H9 (cell line): Measurements from ENCODE around the gene IPO13. TPM values are rescaled to one million over a fixed set of nuclear protein-coding genes. Genes with fewer than 3 reads are reported as not detected.
A peak's percentile ranks its signal among the peaks of the same experiment; 100 is the strongest.

Experiments
- DNase-seq: peaks from one replicate; pipeline ENCODE4 v3.0.0-alpha.2; 2017
- H2AFZ ChIP-seq: one replicate; pipeline ENCODE4 v1.6.1; 2013; ENCODE audit warnings: mild to moderate bottlenecking, low read length, control low read depth, moderate library complexity
- H2AK5ac ChIP-seq: 2 replicates; pipeline ENCODE4 v1.6.1; 2013; ENCODE audit warnings: low read length, control low read depth, mixed read lengths; ENCODE audit not compliant: insufficient read length
- H2BK120ac ChIP-seq: one replicate; pipeline ENCODE4 v1.6.1; 2013; ENCODE audit warnings: low read depth, mild to moderate bottlenecking, low read length, control low read depth, inconsistent platforms; ENCODE audit not compliant: poor library complexity, severe bottlenecking
- H2BK12ac ChIP-seq: 2 replicates; pipeline ENCODE4 v1.6.1; 2013; ENCODE audit warnings: low read length, control low read depth, mixed read lengths, low read depth; ENCODE audit not compliant: insufficient read length
- H2BK15ac ChIP-seq: 2 replicates; pipeline ENCODE4 v1.6.1; 2013; ENCODE audit warnings: low read depth, low read length, control low read depth
- H2BK20ac ChIP-seq: one replicate; pipeline ENCODE4 v1.6.1; 2013; ENCODE audit warnings: low read depth, mild to moderate bottlenecking, low read length, control low read depth, inconsistent platforms; ENCODE audit not compliant: poor library complexity, severe bottlenecking
- H2BK5ac ChIP-seq: 2 replicates; pipeline ENCODE4 v1.6.1; 2013; ENCODE audit warnings: low read length, control low read depth, mixed read lengths; ENCODE audit not compliant: insufficient read length
- H3K14ac ChIP-seq: 2 replicates; pipeline ENCODE4 v1.6.1; 2013; ENCODE audit warnings: low read length, control low read depth; ENCODE audit not compliant: insufficient read depth
- H3K18ac ChIP-seq: 2 replicates; pipeline ENCODE4 v1.6.1; 2013; ENCODE audit warnings: low read depth, mild to moderate bottlenecking, mixed read lengths, low read length, control low read depth; ENCODE audit not compliant: insufficient read length
- H3K23ac ChIP-seq: 2 replicates; pipeline ENCODE4 v1.6.1; 2013; ENCODE audit warnings: low read length, control low read depth, mixed read lengths, low read depth; ENCODE audit not compliant: insufficient read length
- H3K23me2 ChIP-seq: 2 replicates; pipeline ENCODE4 v1.6.1; 2013; ENCODE audit warnings: low read depth, mild to moderate bottlenecking, mixed read lengths, low read length, control low read depth; ENCODE audit not compliant: insufficient read length, poor library complexity, severe bottlenecking
- H3K27ac ChIP-seq: 2 replicates; pipeline ENCODE4 v1.5.1; 2013; ENCODE audit warnings: low read length, control low read depth, mixed read lengths, low read depth; ENCODE audit not compliant: insufficient read length
- H3K27me3 ChIP-seq: 2 replicates; pipeline ENCODE4 v1.6.1; 2013; ENCODE audit warnings: low read length, control low read depth, inconsistent platforms; ENCODE audit not compliant: insufficient read depth
- H3K4ac ChIP-seq: 2 replicates; pipeline ENCODE4 v1.6.1; 2013; ENCODE audit warnings: low read depth, mild to moderate bottlenecking, control low read depth, inconsistent platforms, low read length, moderate library complexity
- H3K4me1 ChIP-seq: 2 replicates; pipeline ENCODE4 v1.6.1; 2013; ENCODE audit warnings: low read length, control low read depth, inconsistent platforms; ENCODE audit not compliant: insufficient read depth
- H3K4me2 ChIP-seq: 2 replicates; pipeline ENCODE4 v1.6.1; 2013; ENCODE audit warnings: low read length, control low read depth, mixed read lengths; ENCODE audit not compliant: insufficient read length, insufficient read depth
- H3K56ac ChIP-seq: 2 replicates; pipeline ENCODE4 v1.6.1; 2013; ENCODE audit warnings: low read depth, mild to moderate bottlenecking, mixed read lengths, low read length, control low read depth; ENCODE audit not compliant: insufficient read length
- H3K79me1 ChIP-seq: 2 replicates; pipeline ENCODE4 v1.6.1; 2013; ENCODE audit warnings: low read depth, mild to moderate bottlenecking, moderate library complexity, low read length, control low read depth, inconsistent platforms; ENCODE audit not compliant: insufficient read depth, poor library complexity, severe bottlenecking
- H3K79me2 ChIP-seq: 2 replicates; pipeline ENCODE4 v1.6.1; 2013; ENCODE audit warnings: low read length, control low read depth, inconsistent platforms; ENCODE audit not compliant: insufficient read depth
- H3K9ac ChIP-seq: 2 replicates; pipeline ENCODE4 v1.6.1; 2013; ENCODE audit warnings: low read length, control low read depth, mixed read lengths; ENCODE audit not compliant: insufficient read length; ENCODE audit errors: extremely low read depth
- H3K9me3 ChIP-seq: one replicate; pipeline ENCODE4 v1.6.1; 2013; ENCODE audit warnings: low read depth, low read length, inconsistent platforms; ENCODE audit not compliant: control insufficient read depth
- H3T11ph ChIP-seq: one replicate; pipeline ENCODE4 v1.6.1; 2013; ENCODE audit warnings: mild to moderate bottlenecking, low read length, control low read depth, inconsistent platforms
- H4K20me1 ChIP-seq: one replicate; pipeline ENCODE4 v1.6.1; 2013; ENCODE audit not compliant: control insufficient read depth, insufficient read length, insufficient read depth
- H4K5ac ChIP-seq: 2 replicates; pipeline ENCODE4 v1.6.1; 2013; ENCODE audit warnings: low read depth, mild to moderate bottlenecking, mixed read lengths, low read length, control low read depth; ENCODE audit not compliant: insufficient read length
- H4K8ac ChIP-seq: replicated peaks from 2 replicates; pipeline ENCODE4 v1.6.1; 2013; ENCODE audit warnings: low read length, control low read depth, mixed read lengths, low read depth; ENCODE audit not compliant: insufficient read length
- H4K91ac ChIP-seq: 2 replicates; pipeline ENCODE4 v1.6.1; 2013; ENCODE audit warnings: low read depth, mild to moderate bottlenecking, moderate library complexity, mixed read lengths, low read length, control low read depth; ENCODE audit not compliant: insufficient read length
- H3K27ac Mint-ChIP-seq, 3 experiments: 2 replicates in 2 of 3; 3 replicates in 1 of 3; pipeline ENCODE4 v1.8.0; 2020 to 2021; ENCODE audit warnings: mixed read lengths in 3 of 3, mild to moderate bottlenecking in 1 of 3, moderate library complexity in 1 of 3
- H3K27me3 Mint-ChIP-seq: 2 replicates; pipeline ENCODE4 v1.8.0; 2021; ENCODE audit warnings: low read depth, mild to moderate bottlenecking, moderate library complexity, mixed read lengths
- H3K36me3 Mint-ChIP-seq, 3 experiments: 2 replicates in 2 of 3; 3 replicates in 1 of 3; pipeline ENCODE4 v1.8.0; 2020 to 2021; ENCODE audit warnings: low read depth in 3 of 3, mixed read lengths in 3 of 3; ENCODE audit not compliant: insufficient read depth in 1 of 3
- H3K4me1 Mint-ChIP-seq, 2 experiments: 2 replicates each; pipeline ENCODE4 v1.8.0; 2020; ENCODE audit warnings: mixed read lengths in 2 of 2
- H3K4me3 Mint-ChIP-seq, 2 experiments: 2 replicates in 1 of 2; 3 replicates in 1 of 2; pipeline ENCODE4 v1.8.0; 2020 to 2021; ENCODE audit warnings: mild to moderate bottlenecking in 2 of 2, mixed read lengths in 2 of 2, moderate library complexity in 1 of 2
- H3K9me3 Mint-ChIP-seq, 2 experiments: 2 replicates in 1 of 2; 3 replicates in 1 of 2; pipeline ENCODE4 v1.8.0; 2020; ENCODE audit warnings: mild to moderate bottlenecking in 2 of 2, mixed read lengths in 2 of 2, moderate library complexity in 1 of 2
- WGBS: extraction: QIAGEN DNeasy Blood & Tissue Kit; methylation state at CpG from one replicate; pipeline ENCODE4 v1.1.7; 2013; ENCODE audit warnings: missing lambda C conversion rate, low lambda C conversion rate, mixed read lengths; ENCODE audit not compliant: insufficient read length; ENCODE audit errors: extremely low coverage; 5-methylcytosine and 5-hydroxymethylcytosine counted together
- total RNA-seq: library from RNA; stranded (reverse); gene quantifications from 2 replicates; pipeline ENCODE4 v1.2.1, GENCODE V29; 2021
- TF ChIP-seq, protein P1 (sequence below): fragments of 200-600 bp; sonication (generic); conservative IDR thresholded peaks from 3 replicates; pipeline ENCODE4 v1.8.0; 2021; ENCODE audit warnings: antibody characterized with exemption, mild to moderate bottlenecking

Gene IPO13
- total RNA-seq, 1 experiment from 2014 or later, result 24.5 TPM

GRCh38 chr1:44014365-44015104 is 67.8 kb downstream of the IPO13 start:
- H2BK120ac ChIP-seq, result no peak overlapping the region
- DNase-seq, result no peak
- H3K27ac ChIP-seq, result no peak overlapping the region
- TF ChIP-seq, protein P1, sequence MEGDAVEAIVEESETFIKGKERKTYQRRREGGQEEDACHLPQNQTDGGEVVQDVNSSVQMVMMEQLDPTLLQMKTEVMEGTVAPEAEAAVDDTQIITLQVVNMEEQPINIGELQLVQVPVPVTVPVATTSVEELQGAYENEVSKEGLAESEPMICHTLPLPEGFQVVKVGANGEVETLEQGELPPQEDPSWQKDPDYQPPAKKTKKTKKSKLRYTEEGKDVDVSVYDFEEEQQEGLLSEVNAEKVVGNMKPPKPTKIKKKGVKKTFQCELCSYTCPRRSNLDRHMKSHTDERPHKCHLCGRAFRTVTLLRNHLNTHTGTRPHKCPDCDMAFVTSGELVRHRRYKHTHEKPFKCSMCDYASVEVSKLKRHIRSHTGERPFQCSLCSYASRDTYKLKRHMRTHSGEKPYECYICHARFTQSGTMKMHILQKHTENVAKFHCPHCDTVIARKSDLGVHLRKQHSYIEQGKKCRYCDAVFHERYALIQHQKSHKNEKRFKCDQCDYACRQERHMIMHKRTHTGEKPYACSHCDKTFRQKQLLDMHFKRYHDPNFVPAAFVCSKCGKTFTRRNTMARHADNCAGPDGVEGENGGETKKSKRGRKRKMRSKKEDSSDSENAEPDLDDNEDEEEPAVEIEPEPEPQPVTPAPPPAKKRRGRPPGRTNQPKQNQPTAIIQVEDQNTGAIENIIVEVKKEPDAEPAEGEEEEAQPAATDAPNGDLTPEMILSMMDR, result no peak
- no peak overlapping the region for H2BK12ac ChIP-seq
- no peak overlapping the region for H4K5ac ChIP-seq
- no peak overlapping the region for H3K4ac ChIP-seq
- no peak overlapping the region for H3K4me2 ChIP-seq
- H3K18ac ChIP-seq, result no peak overlapping the region
- H2BK20ac ChIP-seq, result no peak overlapping the region
- no CpG with 5 or more reads among the region's 8 CpGs for WGBS
- Mint-ChIP-seq H3K9me3 (no peaks in the 10 kb centered on the region), H3K4me3 (no peak overlapping the region), H3K4me1 (peaks cover 15 to 31% of the 10 kb centered on the region in 2 experiments), H3K36me3 (peaks cover 3 to 8% (median 4%) of the 10 kb centered on the region in 3 experiments; a peak in 6 of 7 replicates), H3K27me3 (no peaks in the 10 kb centered on the region), H3K27ac (peak overlapping the region in 1 of 3 experiments; percentile 12; a peak in 2 of 7 replicates)
- peaks cover 3% of the 10 kb centered on the region; the same call in 1 of the 2 replicates for H3K4me1 ChIP-seq
- H2BK15ac ChIP-seq, result no peak overlapping the region
- H3K23me2 ChIP-seq, result no peaks in the 10 kb centered on the region
- no peaks in the 10 kb centered on the region for H3K27me3 ChIP-seq
- H3K79me1 ChIP-seq, result no peaks in the 10 kb centered on the region
- no peak overlapping the region for H2AFZ ChIP-seq
- no peak overlapping the region for H3K9ac ChIP-seq
- no peak overlapping the region for H3K23ac ChIP-seq
- H4K91ac ChIP-seq, result no peak overlapping the region
- no peak overlapping the region for H2BK5ac ChIP-seq
- H3K9me3 ChIP-seq, result no peaks in the 10 kb centered on the region
- no peak overlapping the region for H3K56ac ChIP-seq
- no peaks in the 10 kb centered on the region for H3K79me2 ChIP-seq
- no peaks in the 10 kb centered on the region for H4K20me1 ChIP-seq
- no peak overlapping the region; the same call in 1 of the 2 replicates for H3K14ac ChIP-seq
- no peak overlapping the region for H2AK5ac ChIP-seq
- no peak overlapping the region for H3T11ph ChIP-seq
- H4K8ac ChIP-seq, result no peak overlapping the region
